BLaER1 (cell line): ENCODE data around the gene PDIA4.

Experiments used
- H3K27ac ChIP-seq: shearing (Covaris generic); formaldehyde crosslinking; 2 replicates; pipeline ENCODE4 v1.8.1; 2022
- H3K27me3 ChIP-seq: shearing (Covaris generic); formaldehyde crosslinking; 2 replicates; pipeline ENCODE4 v1.8.1; 2022
- H3K36me3 ChIP-seq: shearing (Covaris generic); formaldehyde crosslinking; 2 replicates; pipeline ENCODE4 v1.8.1; 2022
- H3K4me1 ChIP-seq: shearing (Covaris generic); formaldehyde crosslinking; 2 replicates; pipeline ENCODE4 v1.8.1; 2022
- H3K4me2 ChIP-seq: shearing (Covaris generic); formaldehyde crosslinking; 2 replicates; pipeline ENCODE4 v1.8.1; 2022
- H3K4me3 ChIP-seq: shearing (Covaris generic); formaldehyde crosslinking; 2 replicates; pipeline ENCODE4 v1.8.1; 2022
- H3K9ac ChIP-seq: shearing (Covaris generic); formaldehyde crosslinking; 2 replicates; pipeline ENCODE4 v1.8.1; 2022
- H3K9me3 ChIP-seq: shearing (Covaris generic); formaldehyde crosslinking; 2 replicates; pipeline ENCODE4 v1.8.1; 2022
- H4K20me1 ChIP-seq: shearing (Covaris generic); formaldehyde crosslinking; 2 replicates; pipeline ENCODE4 v1.8.1; 2022
- Cebpa-rat ChIP-seq: shearing (Covaris generic); IDR thresholded peaks from 2 replicates; pipeline ENCODE4 v1.8.1; 2022

PDIA4 gene

GRCh38 chr7:148962440-148962822 lies 65.9 kb downstream of the PDIA4 start:
- Histone ChIP-seq H3K4me2 (peak overlapping the region; percentile 91), H3K36me3 (no peaks in the 10 kb centered on the region), H4K20me1 (no peaks in the 10 kb centered on the region), H3K4me3 (peak overlapping the region; percentile 71), H3K9ac (peak overlapping the region; percentile 79), H3K27ac (no peak overlapping the region), H3K4me1 (peaks cover 30% of the 10 kb centered on the region), H3K9me3 (no peaks in the 10 kb centered on the region), H3K27me3 (no peaks in the 10 kb centered on the region)
- no peak for TF ChIP-seq Cebpa-rat

GRCh38 chr7:148959726-148960125 lies 68.6 kb downstream of the PDIA4 start:
- no peak overlapping the region for H3K4me2 ChIP-seq
- no peaks in the 10 kb centered on the region for H3K36me3 ChIP-seq
- no peaks in the 10 kb centered on the region for H3K27me3 ChIP-seq
- H3K9ac ChIP-seq = no peak overlapping the region
- H4K20me1 ChIP-seq = no peaks in the 10 kb centered on the region
- TF ChIP-seq Cebpa-rat = no peak
- no peak overlapping the region for H3K27ac ChIP-seq
- no peak overlapping the region for H3K4me3 ChIP-seq
- H3K9me3 ChIP-seq = no peaks in the 10 kb centered on the region
- peaks cover 18% of the 10 kb centered on the region for H3K4me1 ChIP-seq

GRCh38 chr7:148958061-148958460 lies 70.2 kb downstream of the PDIA4 start:
- H3K4me2 ChIP-seq = no peak overlapping the region

GRCh38 chr7:148954766-148955165 lies 73.5 kb downstream of the PDIA4 start:
- 0 out of 2 replicates have a peak, but pooled peaks cover 4% of the 10 kb centered on the region for H3K9me3 ChIP-seq
- no peaks in the 10 kb centered on the region for H4K20me1 ChIP-seq
- H3K4me3 ChIP-seq = no peak overlapping the region
- no peak overlapping the region for H3K9ac ChIP-seq
- TF ChIP-seq Cebpa-rat = no peak
- no peaks in the 10 kb centered on the region for H3K27me3 ChIP-seq
- no peak overlapping the region for H3K27ac ChIP-seq
- H3K36me3 ChIP-seq = no peaks in the 10 kb centered on the region
- H3K4me1 ChIP-seq = no peaks in the 10 kb centered on the region
- no peak overlapping the region for H3K4me2 ChIP-seq

More at GRCh38 chr7:148958061-148958460, 70.2 kb downstream of the PDIA4 start:
- Histone ChIP-seq H3K4me3 (no peak overlapping the region), H3K27ac (no peak overlapping the region), H3K36me3 (no peaks in the 10 kb centered on the region), H3K9me3 (no peaks in the 10 kb centered on the region), H3K27me3 (no peaks in the 10 kb centered on the region), H4K20me1 (no peaks in the 10 kb centered on the region), H3K4me1 (peaks cover 5% of the 10 kb centered on the region; the same call in 1 of the 2 replicates), H3K9ac (no peak overlapping the region)
- no peak for TF ChIP-seq Cebpa-rat

- Histone ChIP-seq H4K20me1 (no peaks in the 10 kb centered on the region), H3K36me3 (no peaks in the 10 kb centered on the region), H3K9ac (no peak overlapping the region), H3K4me1 (no peaks in the 10 kb centered on the region), H3K27ac (no peak overlapping the region), H3K4me2 (no peak overlapping the region), H3K4me3 (no peak overlapping the region), H3K9me3 (0 out of 2 replicates have a peak, but pooled peaks cover 4% of the 10 kb centered on the region), H3K27me3 (no peaks in the 10 kb centered on the region)
- no peak for TF ChIP-seq Cebpa-rat
These were observed 74.6 kb downstream of the PDIA4 start for GRCh38 chr7:148953676-148954075.
